ENCODE data around the gene STAG1.

DNA sequence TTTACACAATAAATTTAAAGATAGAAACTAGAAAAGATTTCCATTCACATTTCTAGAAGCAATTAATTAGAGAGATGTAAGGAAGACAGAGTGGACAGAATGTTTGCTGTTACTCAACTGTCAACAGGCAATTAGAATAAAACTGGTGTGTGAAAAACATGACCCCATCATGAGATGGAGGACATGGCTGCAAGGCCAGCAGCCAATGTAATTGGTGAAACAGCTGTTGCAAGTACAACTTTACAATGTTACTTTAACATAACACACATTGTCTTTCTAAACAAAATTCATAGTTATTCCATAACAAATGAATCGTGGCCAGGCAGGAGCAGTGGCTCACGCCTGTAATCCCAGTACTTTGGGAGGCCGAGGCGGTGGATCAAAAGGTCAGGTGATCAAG lies 28.6 kb upstream of the STAG1 start:
- TF ChIP-seq, protein P1, sequence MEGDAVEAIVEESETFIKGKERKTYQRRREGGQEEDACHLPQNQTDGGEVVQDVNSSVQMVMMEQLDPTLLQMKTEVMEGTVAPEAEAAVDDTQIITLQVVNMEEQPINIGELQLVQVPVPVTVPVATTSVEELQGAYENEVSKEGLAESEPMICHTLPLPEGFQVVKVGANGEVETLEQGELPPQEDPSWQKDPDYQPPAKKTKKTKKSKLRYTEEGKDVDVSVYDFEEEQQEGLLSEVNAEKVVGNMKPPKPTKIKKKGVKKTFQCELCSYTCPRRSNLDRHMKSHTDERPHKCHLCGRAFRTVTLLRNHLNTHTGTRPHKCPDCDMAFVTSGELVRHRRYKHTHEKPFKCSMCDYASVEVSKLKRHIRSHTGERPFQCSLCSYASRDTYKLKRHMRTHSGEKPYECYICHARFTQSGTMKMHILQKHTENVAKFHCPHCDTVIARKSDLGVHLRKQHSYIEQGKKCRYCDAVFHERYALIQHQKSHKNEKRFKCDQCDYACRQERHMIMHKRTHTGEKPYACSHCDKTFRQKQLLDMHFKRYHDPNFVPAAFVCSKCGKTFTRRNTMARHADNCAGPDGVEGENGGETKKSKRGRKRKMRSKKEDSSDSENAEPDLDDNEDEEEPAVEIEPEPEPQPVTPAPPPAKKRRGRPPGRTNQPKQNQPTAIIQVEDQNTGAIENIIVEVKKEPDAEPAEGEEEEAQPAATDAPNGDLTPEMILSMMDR (IDR thresholded peaks at IDR 0.05; ENCODE audit: low read depth, low read length, missing input control), result no peak
- TF ChIP-seq GABPA (IDR thresholded peaks at IDR 0.05 in 1 of 2, conservative IDR thresholded peaks at IDR 0.05 in 1 of 2), result no peak
- TF ChIP-seq, protein P2, sequence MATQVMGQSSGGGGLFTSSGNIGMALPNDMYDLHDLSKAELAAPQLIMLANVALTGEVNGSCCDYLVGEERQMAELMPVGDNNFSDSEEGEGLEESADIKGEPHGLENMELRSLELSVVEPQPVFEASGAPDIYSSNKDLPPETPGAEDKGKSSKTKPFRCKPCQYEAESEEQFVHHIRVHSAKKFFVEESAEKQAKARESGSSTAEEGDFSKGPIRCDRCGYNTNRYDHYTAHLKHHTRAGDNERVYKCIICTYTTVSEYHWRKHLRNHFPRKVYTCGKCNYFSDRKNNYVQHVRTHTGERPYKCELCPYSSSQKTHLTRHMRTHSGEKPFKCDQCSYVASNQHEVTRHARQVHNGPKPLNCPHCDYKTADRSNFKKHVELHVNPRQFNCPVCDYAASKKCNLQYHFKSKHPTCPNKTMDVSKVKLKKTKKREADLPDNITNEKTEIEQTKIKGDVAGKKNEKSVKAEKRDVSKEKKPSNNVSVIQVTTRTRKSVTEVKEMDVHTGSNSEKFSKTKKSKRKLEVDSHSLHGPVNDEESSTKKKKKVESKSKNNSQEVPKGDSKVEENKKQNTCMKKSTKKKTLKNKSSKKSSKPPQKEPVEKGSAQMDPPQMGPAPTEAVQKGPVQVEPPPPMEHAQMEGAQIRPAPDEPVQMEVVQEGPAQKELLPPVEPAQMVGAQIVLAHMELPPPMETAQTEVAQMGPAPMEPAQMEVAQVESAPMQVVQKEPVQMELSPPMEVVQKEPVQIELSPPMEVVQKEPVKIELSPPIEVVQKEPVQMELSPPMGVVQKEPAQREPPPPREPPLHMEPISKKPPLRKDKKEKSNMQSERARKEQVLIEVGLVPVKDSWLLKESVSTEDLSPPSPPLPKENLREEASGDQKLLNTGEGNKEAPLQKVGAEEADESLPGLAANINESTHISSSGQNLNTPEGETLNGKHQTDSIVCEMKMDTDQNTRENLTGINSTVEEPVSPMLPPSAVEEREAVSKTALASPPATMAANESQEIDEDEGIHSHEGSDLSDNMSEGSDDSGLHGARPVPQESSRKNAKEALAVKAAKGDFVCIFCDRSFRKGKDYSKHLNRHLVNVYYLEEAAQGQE (IDR thresholded peaks at IDR 0.05), result no peak
